ENCODE results near the gene SIX4. TPM values are rescaled to one million over a fixed set of nuclear protein-coding genes. Genes with fewer than 3 reads are reported as not detected.

Gene SIX4
- total RNA-seq, result 11.2 and 15.8 TPM in 2 replicates

GRCh38 chr14:60723907-60724618 is at the start of gene SIX4:
Gene SIX4, minus strand, starts transcription at chr14:60724351. Its CDS starts 277 bp downstream, at chr14:60724074.

GRCh38 chr14:60734465-60735242 is 10.5 kb upstream of the SIX4 start, which contains the start of gene MNAT1:
Gene MNAT1, plus strand, starts transcription at chr14:60734761. Its CDS starts 102 bp downstream, at chr14:60734863.

Other genes starting within 250 kb of the SIX4 start
- gene C14orf39, start 238.3 kb downstream of the SIX4 start, total RNA-seq, result not detected in 2 replicates
- gene SIX6, start 215.2 kb downstream of the SIX4 start, total RNA-seq, result not detected in 2 replicates
- gene SIX1, start 74.9 kb downstream of the SIX4 start, total RNA-seq, result 8.9 and 11.7 TPM in 2 replicates
- 19.1 and 29.0 TPM in 2 replicates for gene MNAT1, start 10.4 kb upstream of the SIX4 start, total RNA-seq